Dedifferentiated amniotic fluid mesenchymal stem cell (primary cell): ENCODE measurements around the gene SGF29.
"Not testable (repeated sequence)": the region's sequence is repeated elsewhere in the genome, so short reads cannot be mapped to it uniquely, and the experiment has no call there.

Source experiments
- DNase-seq: peaks from one replicate; pipeline ENCODE4 v3.0.0-alpha.2; 2016; ENCODE audit errors: extremely low spot score

SGF29 gene

GRCh38 chr16:28596115-28596630, 42.5 kb downstream of the SGF29 start:
- no peak for DNase-seq

DNA sequence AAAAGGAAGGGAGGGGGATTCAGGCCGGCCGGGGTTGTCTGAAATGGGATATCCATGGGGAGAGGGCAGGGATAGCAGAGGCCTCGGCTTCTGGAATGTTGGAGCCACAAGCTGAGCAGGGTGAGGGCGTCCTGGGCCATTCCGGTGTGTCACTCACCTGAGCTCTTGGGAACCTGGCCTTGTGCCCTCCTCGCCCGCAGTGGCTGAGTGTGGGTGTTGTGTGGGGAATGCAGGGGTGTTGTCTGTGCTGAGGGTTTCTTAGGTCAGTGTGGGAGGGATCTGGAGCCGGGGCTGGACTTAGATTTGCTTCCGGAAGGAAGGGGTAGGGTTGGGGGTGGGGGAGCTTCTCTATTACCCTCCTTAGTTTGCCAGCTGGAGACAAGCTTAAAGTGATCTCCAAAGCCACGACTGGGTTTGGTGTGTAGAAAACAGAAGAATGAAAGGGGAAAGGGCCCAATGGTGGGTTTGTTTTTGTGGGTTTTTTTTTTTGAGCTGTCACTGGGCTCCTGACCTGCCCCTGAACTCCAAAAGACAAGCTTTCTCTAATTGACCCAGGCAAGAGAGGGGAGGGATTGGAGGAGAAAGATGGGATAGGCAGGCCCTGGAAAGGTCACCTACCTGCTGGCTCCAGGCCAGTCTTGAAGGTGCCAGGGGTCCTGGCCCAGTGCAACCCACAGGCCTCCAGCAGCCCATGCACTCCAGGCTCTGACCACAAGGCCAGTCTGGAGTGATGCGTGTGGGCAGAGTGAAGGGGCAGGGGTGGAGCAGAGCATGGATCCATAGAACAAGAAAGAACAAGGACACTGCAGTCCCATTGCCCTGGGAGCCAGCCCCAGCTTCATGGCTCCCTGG, 43.3 kb downstream of the SGF29 start, which contains the start of gene SULT1A2:
Gene SULT1A2 (minus strand): TSS at position 211 of the 852 bp plus-strand sequence. CDS start 1,120 bp downstream, outside the sequence.
- DNase-seq: no peak

DNA sequence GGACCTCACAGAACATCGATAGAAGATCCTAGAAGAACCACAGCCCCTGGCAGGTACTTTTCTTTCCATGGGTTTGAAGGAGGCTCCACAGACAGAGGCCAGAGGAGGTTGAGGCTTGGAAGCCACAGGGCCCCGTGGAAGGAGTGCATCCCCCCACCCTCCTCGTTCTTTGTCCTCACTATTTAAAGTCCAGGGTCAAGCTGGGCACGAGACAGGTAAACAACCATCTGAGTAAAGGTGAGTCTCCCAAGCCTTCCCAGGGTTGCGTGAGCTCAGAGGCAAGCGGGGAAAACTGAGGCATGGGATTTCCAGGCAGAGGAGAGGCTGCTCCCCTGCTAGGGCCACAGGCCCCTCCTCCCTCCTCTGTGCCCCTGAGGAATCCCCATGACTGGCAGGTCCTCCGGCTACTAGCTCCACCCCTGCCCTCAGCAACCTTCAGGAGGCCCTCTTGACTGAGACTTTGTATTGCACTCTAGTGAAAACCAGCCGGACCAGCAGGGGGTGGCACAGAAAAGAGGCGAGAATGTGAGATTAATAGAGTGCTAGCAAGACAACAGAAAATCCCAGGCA, 44.1 kb downstream of the SGF29 start:
- DNase-seq: no peak

DNA sequence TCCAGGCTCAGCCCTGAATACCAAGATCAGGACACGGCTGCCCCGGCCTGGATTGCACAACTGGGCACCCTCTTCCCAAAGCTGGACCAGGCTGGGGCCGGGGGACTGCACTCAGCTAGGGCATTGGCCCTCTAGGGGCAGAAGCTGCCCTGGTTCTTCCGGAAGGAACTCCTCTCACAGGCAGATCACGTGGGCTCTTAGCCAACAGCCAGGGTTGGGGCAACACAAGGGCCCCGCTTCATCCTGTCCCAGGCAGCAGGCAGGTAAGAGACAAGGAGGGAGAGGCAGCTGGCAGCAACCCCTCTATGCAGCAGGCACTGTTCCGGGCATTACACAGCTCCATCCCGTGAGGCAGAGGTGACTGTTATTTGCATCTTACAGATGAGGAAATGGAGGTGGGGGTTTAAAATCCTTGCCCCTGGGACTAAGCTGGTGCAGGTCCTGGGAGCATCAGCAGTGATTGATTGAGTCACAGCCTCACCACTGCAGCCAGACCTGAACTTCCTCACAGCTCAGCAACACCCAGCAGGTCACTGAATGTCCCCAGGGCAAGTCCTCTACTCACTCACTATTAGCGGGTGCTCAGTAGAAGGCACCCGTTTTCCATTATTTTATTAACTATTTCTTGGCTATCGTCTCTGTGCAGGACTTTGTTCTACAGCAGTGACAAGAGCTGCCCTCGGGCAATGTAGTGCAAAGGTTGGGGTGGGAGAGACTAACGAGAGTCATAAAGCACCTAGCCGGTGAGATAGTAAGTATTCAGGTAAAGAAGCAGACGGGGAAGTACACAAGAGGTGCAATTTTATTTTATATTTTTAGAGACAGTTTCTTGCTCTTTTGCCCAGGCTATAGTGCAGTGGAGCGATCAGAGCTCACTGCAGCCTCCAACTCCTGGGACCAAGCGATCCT, 45.9 kb downstream of the SGF29 start:
- not testable (repeated sequence) for DNase-seq

- not testable (repeated sequence) for DNase-seq
Measured at GRCh38 chr16:28600965-28601364, 47.2 kb downstream of the SGF29 start.

GRCh38 chr16:28601589-28601988, 47.9 kb downstream of the SGF29 start:
- DNase-seq: not testable (repeated sequence)

DNA sequence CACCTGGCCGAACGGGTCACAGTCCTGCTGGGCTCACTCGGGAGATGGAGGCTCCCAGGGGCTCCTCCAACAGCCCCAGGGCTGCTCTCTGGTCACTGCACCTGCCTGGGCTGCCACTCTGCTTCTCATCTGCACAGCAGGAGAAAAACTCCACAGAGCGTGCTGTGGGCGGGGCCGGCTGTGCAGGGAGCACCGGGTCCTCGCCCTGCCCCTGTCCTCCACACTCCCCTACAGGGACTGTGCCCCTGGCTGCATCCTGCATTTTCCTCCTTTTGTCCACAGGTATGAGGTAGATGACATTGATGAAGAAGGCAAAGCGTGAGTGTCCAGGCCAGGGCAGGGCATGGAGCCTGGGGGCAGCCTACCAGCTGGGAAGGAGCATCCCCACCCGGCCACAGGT, 48.3 kb downstream of the SGF29 start:
- DNase-seq: not testable (repeated sequence)

DNA sequence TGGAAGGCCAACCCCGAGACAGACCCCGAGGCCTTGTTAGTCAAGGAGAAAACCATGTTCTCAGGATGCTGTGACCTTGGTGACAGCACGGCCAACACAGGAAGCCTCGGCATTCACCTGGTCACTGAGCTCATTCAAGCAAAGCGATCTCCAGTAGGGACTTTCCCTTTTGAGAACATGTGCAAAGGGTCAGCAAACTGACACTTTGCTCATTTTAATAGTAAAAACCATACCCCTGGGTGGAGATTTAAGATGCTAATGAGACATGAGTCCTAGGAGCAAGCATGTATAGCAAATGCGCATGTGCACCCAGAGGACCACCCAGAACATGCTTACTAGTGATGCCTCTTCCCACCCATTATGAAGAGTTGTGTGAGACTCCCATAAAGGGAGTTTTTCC, 48.8 kb downstream of the SGF29 start:
- no peak for DNase-seq

- peak; percentile 13 for DNase-seq
Measured at GRCh38 chr16:28603381-28604185, 49.9 kb downstream of the SGF29 start.

- peak; percentile 8 for DNase-seq
Measured at GRCh38 chr16:28604186-28604565, 50.5 kb downstream of the SGF29 start.

- peak; percentile 13 for DNase-seq
Measured at GRCh38 chr16:28606291-28607115, 52.8 kb downstream of the SGF29 start.

- peak; percentile 10 for DNase-seq
Measured at GRCh38 chr16:28607116-28607623, 53.5 kb downstream of the SGF29 start.

- peak; percentile 14 for DNase-seq
Measured at GRCh38 chr16:28607681-28608495, 54.2 kb downstream of the SGF29 start.

- not testable (repeated sequence) for DNase-seq
Measured at GRCh38 chr16:28608496-28608808, 54.7 kb downstream of the SGF29 start.

GRCh38 chr16:28608867-28609596, 55.3 kb downstream of the SGF29 start:
- peak; percentile 15 for DNase-seq

DNA sequence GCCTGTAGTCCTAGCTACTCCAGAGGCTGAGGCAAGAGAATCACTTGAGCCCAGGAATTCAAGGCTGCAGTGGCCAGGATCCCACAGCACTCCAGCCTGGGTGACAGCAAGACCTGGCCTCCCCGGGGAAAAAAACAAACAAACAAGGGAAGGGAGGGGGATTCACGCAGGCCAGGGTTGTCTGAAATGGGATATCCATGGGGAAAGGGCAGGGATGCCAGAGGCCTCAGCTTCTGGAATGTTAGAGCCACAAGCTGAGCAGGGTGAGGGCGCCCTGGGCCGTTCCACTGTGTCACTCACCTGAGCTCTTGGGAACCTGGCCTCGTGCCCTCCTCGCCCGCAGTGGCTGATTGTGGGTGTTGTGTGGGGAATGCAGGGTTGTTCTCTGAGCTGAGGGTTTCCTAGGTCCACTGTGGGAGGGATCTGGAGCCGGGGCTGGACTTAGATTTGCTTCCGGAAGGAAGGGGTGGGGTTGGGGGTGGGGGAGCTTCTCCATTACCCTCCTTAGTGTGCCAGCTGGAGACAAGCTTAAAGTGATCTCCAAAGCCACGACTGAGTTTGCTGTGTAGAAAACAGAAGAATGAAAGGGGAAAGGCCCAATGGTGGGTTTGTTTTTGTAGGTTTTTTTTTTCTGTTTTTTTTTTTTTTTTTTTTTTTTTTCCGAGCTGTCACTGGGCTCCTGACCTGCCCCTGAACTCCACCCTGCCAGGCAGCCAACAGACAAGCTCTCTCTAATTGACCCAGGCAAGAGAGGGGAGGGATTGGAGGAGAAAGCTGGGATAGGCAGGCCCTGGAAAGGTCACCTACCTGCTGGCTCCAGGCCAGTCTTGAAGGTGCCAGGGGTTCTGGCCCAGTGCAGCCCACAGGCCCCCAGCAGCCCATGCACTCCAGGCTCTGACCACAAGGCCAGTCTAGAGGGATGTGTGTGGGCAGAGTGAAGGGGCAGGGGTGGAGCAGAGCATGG, 56.2 kb downstream of the SGF29 start, which contains the start of gene SULT1A1:
Gene SULT1A1 (minus strand): TSS at position 414 of the 964 bp plus-strand sequence. CDS start 1,189 bp downstream, outside the sequence.
- no peak for DNase-seq

- no peak for DNase-seq
Measured at GRCh38 chr16:28610595-28611191, 57.0 kb downstream of the SGF29 start.
